ENCODE measurements around the gene TEPSIN. TPM values are rescaled to one million over a fixed set of nuclear protein-coding genes. Genes with fewer than 3 reads are reported as not detected.

The TEPSIN gene
- total RNA-seq, 1 experiment from 2014 or later: 40.7 TPM

GRCh38 chr17:81189670-81190530 lies 49.0 kb downstream of the TEPSIN start (continued):
- TF ChIP-seq, protein P1, sequence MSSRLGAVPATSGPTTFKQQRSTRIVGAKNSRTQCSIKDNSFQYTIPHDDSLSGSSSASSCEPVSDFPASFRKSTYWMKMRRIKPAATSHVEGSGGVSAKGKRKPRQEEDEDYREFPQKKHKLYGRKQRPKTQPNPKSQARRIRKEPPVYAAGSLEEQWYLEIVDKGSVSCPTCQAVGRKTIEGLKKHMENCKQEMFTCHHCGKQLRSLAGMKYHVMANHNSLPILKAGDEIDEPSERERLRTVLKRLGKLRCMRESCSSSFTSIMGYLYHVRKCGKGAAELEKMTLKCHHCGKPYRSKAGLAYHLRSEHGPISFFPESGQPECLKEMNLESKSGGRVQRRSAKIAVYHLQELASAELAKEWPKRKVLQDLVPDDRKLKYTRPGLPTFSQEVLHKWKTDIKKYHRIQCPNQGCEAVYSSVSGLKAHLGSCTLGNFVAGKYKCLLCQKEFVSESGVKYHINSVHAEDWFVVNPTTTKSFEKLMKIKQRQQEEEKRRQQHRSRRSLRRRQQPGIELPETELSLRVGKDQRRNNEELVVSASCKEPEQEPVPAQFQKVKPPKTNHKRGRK (CRISPR knock-in tag; IDR thresholded peaks at IDR 0.05; ENCODE audit: borderline replicate concordance): no peak
- no peak for TF ChIP-seq MYBL2 (CRISPR knock-in tag; IDR thresholded peaks at IDR 0.05)

DNA sequence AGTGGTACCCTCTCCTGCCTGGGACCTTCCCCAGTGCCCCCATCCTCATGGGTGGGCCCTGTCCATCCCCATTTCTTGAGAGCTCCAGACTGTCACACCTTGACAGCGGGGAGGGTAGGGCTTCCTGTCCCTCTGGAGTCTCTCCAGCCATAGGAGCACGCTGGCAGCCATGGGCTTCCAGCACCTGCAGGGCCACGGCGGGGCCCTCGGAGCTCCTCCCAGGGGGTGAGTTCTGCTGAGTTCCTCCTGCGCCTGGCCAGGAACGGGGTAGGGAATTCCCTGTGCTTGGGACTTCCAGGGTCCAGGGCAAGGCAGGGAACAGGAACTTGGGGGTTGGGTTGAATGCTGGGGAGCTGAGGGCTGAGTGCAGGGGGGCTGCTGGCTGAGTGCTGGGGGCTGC lies 49.8 kb downstream of the TEPSIN start:
- ATAC-seq: no peak
- no peaks in the 10 kb centered on the region for H3K9me3 Mint-ChIP-seq
- TF ChIP-seq ZBTB21 (CRISPR knock-in tag; IDR thresholded peaks at IDR 0.05; ENCODE audit: borderline replicate concordance) (no peak), FOXJ3 (CRISPR knock-in tag; IDR thresholded peaks at IDR 0.05; ENCODE audit: borderline replicate concordance) (no peak), FOXK1 (CRISPR knock-in tag; IDR thresholded peaks at IDR 0.05) (no peak), ATF1 (CRISPR knock-in tag; IDR thresholded peaks at IDR 0.05) (no peak), RELA (CRISPR knock-in tag; IDR thresholded peaks at IDR 0.05; ENCODE audit: borderline replicate concordance) (no peak), MLX (CRISPR knock-in tag; IDR thresholded peaks at IDR 0.05) (no peak), ATF3 (CRISPR knock-in tag; conservative IDR thresholded peaks at IDR 0.05) (no peak), CDX4 (CRISPR knock-in tag; IDR thresholded peaks at IDR 0.05; ENCODE audit: borderline replicate concordance) (no peak)
- CTCF ChIA-PET: interaction anchor here (0.8 to 2.1 kb wide), 5 partner anchors 9 to 67 kb away, joined by 3 to 8 read pairs (median 3); no protein-coding TSS in a partner anchor
- no peak overlapping the region for H3K27ac Mint-ChIP-seq
- H3K36me3 Mint-ChIP-seq: no peaks in the 10 kb centered on the region
- POLR2A ChIA-PET: no interaction called here
- DNase-seq (ENCODE audit: low spot score): no peak
- H3K4me3 Mint-ChIP-seq: no peak overlapping the region
- H3K4me1 Mint-ChIP-seq: no peaks in the 10 kb centered on the region
- no peaks in the 10 kb centered on the region for H3K27me3 Mint-ChIP-seq (ENCODE audit: low read depth)

DNA sequence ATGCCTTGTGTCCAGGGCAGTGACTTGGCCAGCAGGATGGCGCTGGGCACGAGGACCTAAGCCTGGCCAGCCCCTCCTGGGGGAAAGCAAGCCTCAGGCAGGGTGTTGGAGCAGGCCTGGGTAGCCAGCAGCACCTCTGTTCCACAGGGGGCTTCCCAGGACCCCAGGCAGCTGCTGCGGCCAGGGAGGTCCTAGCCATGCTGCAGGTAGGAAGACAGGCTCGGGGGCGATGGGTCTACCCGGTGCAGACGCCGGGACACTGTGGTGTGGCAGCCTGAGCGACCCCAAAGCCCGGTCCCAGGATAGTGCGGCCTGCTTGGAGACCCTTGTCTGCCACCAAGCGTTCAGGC lies 50.4 kb downstream of the TEPSIN start:
- no peaks in the 10 kb centered on the region for H3K4me1 Mint-ChIP-seq
- no peaks in the 10 kb centered on the region for H3K36me3 Mint-ChIP-seq
- ATAC-seq (no peak), DNase-seq (ENCODE audit: low spot score) (no peak)
- ChIA-PET CTCF (interaction anchor here (1.2 to 1.4 kb wide), 2 partner anchors 40 to 45 kb away, joined by 3 read pairs; no protein-coding TSS in a partner anchor), POLR2A (no interaction called here)
- H3K27ac Mint-ChIP-seq: no peak overlapping the region
- H3K4me3 Mint-ChIP-seq: no peak overlapping the region
- no peaks in the 10 kb centered on the region for H3K9me3 Mint-ChIP-seq
- H3K27me3 Mint-ChIP-seq (ENCODE audit: low read depth): no peaks in the 10 kb centered on the region
- TF ChIP-seq JUN (CRISPR knock-in tag; IDR thresholded peaks at IDR 0.05): no peak
- no peak for TF ChIP-seq OVOL2 (CRISPR knock-in tag; IDR thresholded peaks at IDR 0.05; ENCODE audit: borderline replicate concordance)
- no peak for TF ChIP-seq HMGA2 (CRISPR knock-in tag; IDR thresholded peaks at IDR 0.05)
- no peak for TF ChIP-seq USF2 (CRISPR knock-in tag; IDR thresholded peaks at IDR 0.05)
- TF ChIP-seq NR2C2 (CRISPR knock-in tag; IDR thresholded peaks at IDR 0.05): no peak
- TF ChIP-seq E2F5 (CRISPR knock-in tag; IDR thresholded peaks at IDR 0.05): no peak
- no peak for TF ChIP-seq ZNF416 (CRISPR knock-in tag; IDR thresholded peaks at IDR 0.05)
- TF ChIP-seq, protein P1 (CRISPR knock-in tag; IDR thresholded peaks at IDR 0.05; ENCODE audit: borderline replicate concordance): no peak
- TF ChIP-seq ZSCAN18 (CRISPR knock-in tag; IDR thresholded peaks at IDR 0.05): no peak
- TF ChIP-seq, protein P2, sequence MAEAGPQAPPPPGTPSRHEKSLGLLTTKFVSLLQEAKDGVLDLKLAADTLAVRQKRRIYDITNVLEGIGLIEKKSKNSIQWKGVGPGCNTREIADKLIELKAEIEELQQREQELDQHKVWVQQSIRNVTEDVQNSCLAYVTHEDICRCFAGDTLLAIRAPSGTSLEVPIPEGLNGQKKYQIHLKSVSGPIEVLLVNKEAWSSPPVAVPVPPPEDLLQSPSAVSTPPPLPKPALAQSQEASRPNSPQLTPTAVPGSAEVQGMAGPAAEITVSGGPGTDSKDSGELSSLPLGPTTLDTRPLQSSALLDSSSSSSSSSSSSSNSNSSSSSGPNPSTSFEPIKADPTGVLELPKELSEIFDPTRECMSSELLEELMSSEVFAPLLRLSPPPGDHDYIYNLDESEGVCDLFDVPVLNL (CRISPR knock-in tag; IDR thresholded peaks at IDR 0.05; ENCODE audit: borderline replicate concordance, low read depth): no peak
- no peak for TF ChIP-seq NFATC4 (CRISPR knock-in tag; IDR thresholded peaks at IDR 0.05)
- no peak for TF ChIP-seq CBFB (CRISPR knock-in tag; IDR thresholded peaks at IDR 0.05; ENCODE audit: low read depth)
- no peak for TF ChIP-seq SMAD3 (CRISPR knock-in tag; IDR thresholded peaks at IDR 0.05; ENCODE audit: borderline replicate concordance)

Data from WTC11 (cell line).